SK-N-SH (cell line): ENCODE measurements around the gene MRNIP. TPM values are rescaled to one million over a fixed set of nuclear protein-coding genes. Genes with fewer than 3 reads are reported as not detected.

Source experiments
- CTCF ChIA-PET: fragments of 300-600, 350-600 bp; formaldehyde crosslinking; extraction: SDS; loops from one replicate; lab custom pipeline; 2021; lab: Yijun Ruan, JAX
- POLR2A ChIA-PET: fragments of 350-600 bp; sonication (Branson Sonifier 250); formaldehyde crosslinking; extraction: SDS; loops from one replicate; lab custom pipeline; 2020; ENCODE audit warnings: antibody characterized with exemption, inconsistent platforms; lab: Yijun Ruan, JAX
- DNase-seq: peaks from one replicate; pipeline ENCODE4 v3.0.0; 2012
- H2AFZ ChIP-seq: fragments of 200-600 bp; sonication (generic); 2 replicates; pipeline ENCODE4 v1.8.1; 2016; ENCODE audit warnings: antibody characterized with exemption, mild to moderate bottlenecking, low read depth
- H3F3A ChIP-seq: fragments of 200-600 bp; sonication (generic); replicated peaks from 2 replicates; pipeline ENCODE3; 2016; ENCODE audit warnings: antibody characterized with exemption, mild to moderate bottlenecking; ENCODE audit not compliant: insufficient read depth
- H3K27ac ChIP-seq, 2 experiments: fragments of 200-500 bp in 1 of 2; fragments of 200-600 bp in 1 of 2; sonication (Bioruptor generic) in 1 of 2; sonication (generic), shearing (Covaris generic) in 1 of 2; 2 replicates each; pipeline versions ENCODE4 v1.5.1 to v1.6.1; 2014 to 2016; ENCODE audit warnings: low read depth in 2 of 2, inconsistent platforms in 1 of 2, low read length in 1 of 2, mild to moderate bottlenecking in 1 of 2, mixed read lengths in 1 of 2
- H3K27me3 ChIP-seq: fragments of 200-600 bp; sonication (generic), shearing (Covaris generic); 2 replicates; pipeline ENCODE4 v1.6.1; 2016; ENCODE audit warnings: mixed run types; ENCODE audit not compliant: insufficient read depth
- H3K36me3 ChIP-seq, 2 experiments: fragments of 200-500 bp in 1 of 2; fragments of 200-600 bp in 1 of 2; sonication (Bioruptor generic) in 1 of 2; sonication (generic) in 1 of 2; replicated peaks in 1 of 2; 2 replicates each; pipeline versions ENCODE3 to v1.5.1; 2014 to 2016; ENCODE audit warnings: low read length in 1 of 2, mild to moderate bottlenecking in 1 of 2; ENCODE audit not compliant: insufficient read depth in 2 of 2, control insufficient read depth in 1 of 2
- H3K4me1 ChIP-seq, 2 experiments: fragments of 200-500 bp in 1 of 2; fragments of 200-600 bp in 1 of 2; sonication (Bioruptor generic) in 1 of 2; sonication (generic), shearing (Covaris generic) in 1 of 2; 2 replicates each; pipeline versions ENCODE4 v1.5.1 to v1.6.1; 2014 to 2016; ENCODE audit warnings: low read depth in 1 of 2, low read length in 1 of 2, mixed run types in 1 of 2; ENCODE audit not compliant: insufficient read depth in 2 of 2, control insufficient read depth in 1 of 2
- H3K4me2 ChIP-seq: fragments of 200-600 bp; sonication (generic), shearing (Covaris generic); 2 replicates; pipeline ENCODE4 v1.6.1; 2017; ENCODE audit warnings: mixed run types
- H3K4me3 ChIP-seq, 2 experiments: fragments of 200-500 bp in 1 of 2; fragments of 200-600 bp in 1 of 2; sonication (Bioruptor generic) in 1 of 2; sonication (generic), shearing (Covaris generic) in 1 of 2; 2 replicates each; pipeline versions ENCODE4 v1.5.1 to v1.8.1; 2014 to 2016; ENCODE audit warnings: low read depth in 2 of 2, inconsistent platforms in 1 of 2, low read length in 1 of 2, mild to moderate bottlenecking in 1 of 2, mixed read lengths in 1 of 2, moderate library complexity in 1 of 2
- H3K79me2 ChIP-seq: fragments of 200-600 bp; sonication (generic); 2 replicates; pipeline ENCODE4 v1.8.1; 2017; ENCODE audit warnings: mild to moderate bottlenecking; ENCODE audit not compliant: insufficient read depth
- H3K9ac ChIP-seq: fragments of 200-600 bp; sonication (generic); 2 replicates; pipeline ENCODE4 v1.6.1; 2017; ENCODE audit warnings: mixed run types
- H3K9me2 ChIP-seq: fragments of 200-600 bp; sonication (generic); 2 replicates; pipeline ENCODE4 v1.6.1; 2017; ENCODE audit warnings: mixed run types
- H3K9me3 ChIP-seq: fragments of 200-600 bp; sonication (generic); 2 replicates; pipeline ENCODE4 v1.6.1; 2017; ENCODE audit warnings: mixed run types, mild to moderate bottlenecking, moderate library complexity
- H4K20me1 ChIP-seq: fragments of 200-600 bp; sonication (generic); 2 replicates; pipeline ENCODE4 v1.6.1; 2017; ENCODE audit warnings: mild to moderate bottlenecking, mixed run types; ENCODE audit not compliant: insufficient read depth
- EZH2phosphoT487 ChIP-seq: fragments of 200-600 bp; sonication (generic); IDR thresholded peaks from 2 replicates; pipeline ENCODE4 v1.6.1; 2017; ENCODE audit warnings: low read depth, mixed run types, mild to moderate bottlenecking, antibody characterized with exemption, moderate library complexity, borderline replicate concordance
- FOSL2 ChIP-seq: IDR thresholded peaks from 2 replicates; pipeline ENCODE4 v1.4.0; 2012; ENCODE audit warnings: low read depth, mild to moderate bottlenecking, moderate library complexity, borderline replicate concordance
- FOXM1 ChIP-seq: IDR thresholded peaks from 2 replicates; pipeline ENCODE4 v1.4.0; 2012; ENCODE audit warnings: low read depth, mild to moderate bottlenecking
- GABPA ChIP-seq: IDR thresholded peaks from 2 replicates; pipeline ENCODE4 v1.4.0; 2012; ENCODE audit warnings: low read depth, mild to moderate bottlenecking
- IRF3 ChIP-seq: fragments of 150-350 bp; IDR thresholded peaks from 2 replicates; pipeline ENCODE4 v1.6.1; 2016; ENCODE audit warnings: mild to moderate bottlenecking, low read depth, low read length
- RAD21 ChIP-seq: IDR thresholded peaks from 2 replicates; pipeline ENCODE4 v1.6.1; 2012; ENCODE audit warnings: mild to moderate bottlenecking, low read length
- RCOR1 ChIP-seq: fragments of 150-350 bp; IDR thresholded peaks from 2 replicates; pipeline ENCODE4 v1.6.1; 2017; ENCODE audit warnings: antibody characterized with exemption, low read length
- RXRA ChIP-seq: IDR thresholded peaks from 2 replicates; pipeline ENCODE4 v1.4.0; 2012; ENCODE audit warnings: low read depth, mild to moderate bottlenecking, borderline replicate concordance
- TCF12 ChIP-seq: IDR thresholded peaks from 2 replicates; pipeline ENCODE4 v1.4.0; 2012
- USF1 ChIP-seq: IDR thresholded peaks from 2 replicates; pipeline ENCODE4 v1.4.0; 2012; ENCODE audit warnings: low read depth, borderline replicate concordance
- ZBTB33 ChIP-seq: IDR thresholded peaks from 2 replicates; pipeline ENCODE4 v1.4.0; 2012; ENCODE audit warnings: low read depth, borderline replicate concordance
- WGBS: methylation state at CpG from one replicate; pipeline ENCODE4 v1.1.6; 2017; ENCODE audit warnings: low lambda C conversion rate; 5-methylcytosine and 5-hydroxymethylcytosine counted together
- polyA plus RNA-seq, 3 experiments: library from polyadenylated mRNA; depleted of rRNA; stranded (reverse); fragments of >200 nt; gene quantifications; 2 replicates each; pipeline ENCODE4 v1.2.3, GENCODE V29; 2012
- TF ChIP-seq, protein P1 (sequence below): fragments of 150-350 bp; IDR thresholded peaks from 2 replicates; pipeline ENCODE4 v1.6.1; 2017; ENCODE audit warnings: antibody characterized with exemption, low read length, low read depth, borderline replicate concordance

The MRNIP gene
- polyA plus RNA-seq, 1 of the 3 experiments (the other 2 are of a cell fraction): 32.8 TPM

GRCh38 chr5:179814090-179814489 lies 44.5 kb downstream of the MRNIP start:
- 92% methylated on average over 3 of the region's 3 CpGs for WGBS
- POLR2A ChIA-PET: no interaction called here
- Histone ChIP-seq H3K27me3 (no peaks in the 10 kb centered on the region), H3K9me2 (no peaks in the 10 kb centered on the region), H3F3A (peaks cover 8% of the 10 kb centered on the region), H3K4me1 (peaks cover 0 to 12% of the 10 kb centered on the region in 2 experiments; a peak in 2 of 4 replicates), H3K79me2 (peaks cover 20% of the 10 kb centered on the region), H3K36me3 (peaks cover 9 to 15% of the 10 kb centered on the region in 2 experiments), H2AFZ (no peak overlapping the region), H4K20me1 (no peaks in the 10 kb centered on the region), H3K9ac (no peak overlapping the region), H3K27ac (no peak overlapping the region), H3K9me3 (no peaks in the 10 kb centered on the region), H3K4me3 (no peak overlapping the region), H3K4me2 (no peak overlapping the region)
- DNase-seq: no peak
- CTCF ChIA-PET: interaction anchor here (1.0 kb wide), 1 partner anchor 51 kb away, joined by 5 read pairs; no protein-coding TSS in a partner anchor
- no peak for TF ChIP-seq IRF3
- TF ChIP-seq, all 33 proteins: peak for 0

DNA sequence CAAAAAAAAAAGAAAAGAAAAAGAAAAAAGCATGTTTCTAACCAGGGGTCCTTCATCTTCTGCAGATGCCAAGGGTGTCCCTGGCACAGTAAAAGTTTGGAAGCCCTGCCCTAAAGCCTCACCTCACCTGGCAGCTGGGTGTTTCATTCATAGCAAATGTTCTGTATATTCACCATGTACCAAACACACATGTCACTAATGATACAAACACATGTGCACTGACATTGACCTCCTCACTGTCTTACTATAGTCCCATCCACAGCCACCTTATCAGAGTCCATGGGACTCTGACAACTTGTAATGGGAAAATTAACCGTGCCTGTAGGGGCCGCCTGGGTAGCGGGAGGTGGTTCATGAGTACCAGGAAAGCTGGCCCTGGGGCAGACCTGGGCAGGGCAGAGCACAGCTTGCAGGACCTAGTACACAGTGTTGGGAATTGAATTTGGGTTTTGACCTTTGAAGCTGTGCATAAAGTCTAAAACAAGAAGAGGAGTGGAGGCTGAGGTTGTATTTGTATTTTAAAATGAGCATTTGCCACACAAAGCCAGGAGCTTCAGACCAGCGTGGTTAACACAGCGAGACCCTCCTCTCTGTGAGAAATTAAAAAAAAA lies 45.5 kb downstream of the MRNIP start:
- TF ChIP-seq GABPA: no peak
- no peak for TF ChIP-seq FOXM1
- no peak for TF ChIP-seq EZH2phosphoT487
- TF ChIP-seq FOSL2: no peak
- TF ChIP-seq ZBTB33: no peak
- TF ChIP-seq RCOR1: no peak
- no peak for TF ChIP-seq RAD21
- no peak for TF ChIP-seq USF1
- TF ChIP-seq, protein P1, sequence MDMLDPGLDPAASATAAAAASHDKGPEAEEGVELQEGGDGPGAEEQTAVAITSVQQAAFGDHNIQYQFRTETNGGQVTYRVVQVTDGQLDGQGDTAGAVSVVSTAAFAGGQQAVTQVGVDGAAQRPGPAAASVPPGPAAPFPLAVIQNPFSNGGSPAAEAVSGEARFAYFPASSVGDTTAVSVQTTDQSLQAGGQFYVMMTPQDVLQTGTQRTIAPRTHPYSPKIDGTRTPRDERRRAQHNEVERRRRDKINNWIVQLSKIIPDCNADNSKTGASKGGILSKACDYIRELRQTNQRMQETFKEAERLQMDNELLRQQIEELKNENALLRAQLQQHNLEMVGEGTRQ: no peak
- TF ChIP-seq TCF12: no peak
- no peak for TF ChIP-seq RXRA
- H3K4me3 ChIP-seq: no peak overlapping the region
- WGBS: 97% methylated on average over 5 of the region's 5 CpGs
- H3K4me2 ChIP-seq: no peak overlapping the region
- H3K9me3 ChIP-seq: no peaks in the 10 kb centered on the region
- ChIA-PET POLR2A (no interaction called here), CTCF (interaction anchor here (1.0 kb wide), 1 partner anchor 50 kb away, joined by 5 read pairs; no protein-coding TSS in a partner anchor)
- H3K9ac ChIP-seq: no peak overlapping the region
- DNase-seq: no peak
- no peak overlapping the region for H2AFZ ChIP-seq
- H3K79me2 ChIP-seq: peaks cover 22% of the 10 kb centered on the region
- H3K36me3 ChIP-seq: peaks cover 9 to 15% of the 10 kb centered on the region in 2 experiments
- H3K27me3 ChIP-seq: no peaks in the 10 kb centered on the region
- H4K20me1 ChIP-seq: no peaks in the 10 kb centered on the region
- H3F3A ChIP-seq: peaks cover 11% of the 10 kb centered on the region
- peaks cover 0 to 2% of the 10 kb centered on the region in 2 experiments; a peak in 1 of 4 replicates for H3K4me1 ChIP-seq
- no peaks in the 10 kb centered on the region for H3K9me2 ChIP-seq
- no peak overlapping the region for H3K27ac ChIP-seq
